IMR-90 (cell line): Measurements from ENCODE around the gene PSG1. TPM values are rescaled to one million over a fixed set of nuclear protein-coding genes. Genes with fewer than 3 reads are reported as not detected.
"Not testable (repeated sequence)": the region's sequence is repeated elsewhere in the genome, so short reads cannot be mapped to it uniquely, and the experiment has no call there.

ENCODE experiments used
- ATAC-seq: fragments of 200-7000 bp; cut with Tn5 transposase; 2 replicates; pipeline ENCODE4 v1.9.1; 2020; ENCODE audit warnings: low read depth, mild to moderate bottlenecking, moderate library complexity
- BruUV-seq: library from RNA; stranded (reverse); fragments of 400-500 nt; replicated peaks from 2 replicates; lab custom pipeline; 2021; lab: Mats Ljungman, UMichigan
- CTCF ChIA-PET: fragments of 300-600 bp; formaldehyde crosslinking; extraction: SDS; loops from one replicate; lab custom pipeline; 2021; ENCODE audit warnings: antibody characterized with exemption; lab: Yijun Ruan, JAX
- POLR2A ChIA-PET: fragments of 300-600 bp; sonication (Branson Sonifier 250); formaldehyde crosslinking; loops from one replicate; lab custom pipeline; 2022; ENCODE audit warnings: antibody characterized with exemption; ENCODE audit not compliant: unreplicated experiment; lab: Charles Lee
- DNase-seq: peaks from one replicate; pipeline ENCODE4 v3.0.0; 2013
- H2AFZ ChIP-seq: replicated peaks from 2 replicates; pipeline ENCODE3; 2013; ENCODE audit warnings: low read length, mild to moderate bottlenecking; ENCODE audit not compliant: poor library complexity
- H2AK5ac ChIP-seq: 2 replicates; pipeline ENCODE4 v1.6.1; 2013; ENCODE audit warnings: low read depth, low read length, inconsistent platforms
- H2AK9ac ChIP-seq: replicated peaks from 2 replicates; pipeline ENCODE3; 2013; ENCODE audit warnings: mild to moderate bottlenecking, low read depth, low read length, moderate library complexity; ENCODE audit not compliant: poor library complexity
- H2BK120ac ChIP-seq: 2 replicates; pipeline ENCODE4 v1.6.1; 2013; ENCODE audit warnings: low read depth, low read length, inconsistent platforms
- H2BK15ac ChIP-seq: 3 replicates; pipeline ENCODE4 v1.6.1; 2013; ENCODE audit warnings: low read depth, low read length, inconsistent platforms
- H2BK20ac ChIP-seq: 2 replicates; pipeline ENCODE4 v1.6.1; 2013; ENCODE audit warnings: low read depth, mild to moderate bottlenecking, inconsistent platforms, low read length, moderate library complexity
- H2BK5ac ChIP-seq: 2 replicates; pipeline ENCODE4 v1.6.1; 2013; ENCODE audit warnings: mild to moderate bottlenecking, low read depth, low read length, inconsistent platforms; ENCODE audit not compliant: poor library complexity, severe bottlenecking
- H3K14ac ChIP-seq: replicated peaks from 2 replicates; pipeline ENCODE4 v1.6.1; 2013; ENCODE audit warnings: low read depth, low read length, inconsistent platforms
- H3K18ac ChIP-seq: 2 replicates; pipeline ENCODE4 v1.6.1; 2013; ENCODE audit warnings: low read depth, low read length, control low read depth
- H3K23ac ChIP-seq: 2 replicates; pipeline ENCODE4 v1.6.1; 2013; ENCODE audit warnings: low read depth, low read length, inconsistent platforms
- H3K27ac ChIP-seq: 2 replicates; pipeline ENCODE4 v1.5.1; 2013; ENCODE audit warnings: mild to moderate bottlenecking, control low read depth, low read length; ENCODE audit not compliant: insufficient read depth
- H3K27me3 ChIP-seq: 2 replicates; pipeline ENCODE4 v1.6.1; 2013; ENCODE audit warnings: low read length; ENCODE audit not compliant: control insufficient read depth, insufficient read depth
- H3K36me3 ChIP-seq: 2 replicates; pipeline ENCODE4 v1.6.1; 2013; ENCODE audit warnings: low read length, mixed read lengths; ENCODE audit not compliant: control insufficient read depth, insufficient read depth
- H3K4ac ChIP-seq: 2 replicates; pipeline ENCODE4 v1.6.1; 2013; ENCODE audit warnings: low read depth, low read length, inconsistent platforms
- H3K4me1 ChIP-seq: 2 replicates; pipeline ENCODE4 v1.6.1; 2013; ENCODE audit warnings: low read length, mixed read lengths; ENCODE audit not compliant: control insufficient read depth, insufficient read depth
- H3K4me2 ChIP-seq: 2 replicates; pipeline ENCODE4 v1.6.1; 2013; ENCODE audit warnings: low read depth, mild to moderate bottlenecking, control low read depth, low read length, moderate library complexity
- H3K4me3 ChIP-seq: 2 replicates; pipeline ENCODE4 v1.5.1; 2013; ENCODE audit warnings: low read depth, mild to moderate bottlenecking, control low read depth, low read length, moderate library complexity; ENCODE audit not compliant: insufficient read depth
- H3K56ac ChIP-seq: 2 replicates; pipeline ENCODE4 v1.6.1; 2013; ENCODE audit warnings: low read length, inconsistent platforms; ENCODE audit not compliant: insufficient read depth; ENCODE audit errors: extremely low read depth
- H3K79me1 ChIP-seq, 2 experiments: 2 replicates each; pipeline ENCODE4 v1.6.1; 2013; ENCODE audit warnings: low read length in 2 of 2, inconsistent platforms in 1 of 2, low read depth in 1 of 2
- H3K9ac ChIP-seq: 2 replicates; pipeline ENCODE4 v1.6.1; 2013; ENCODE audit warnings: low read depth, low read length, control low read depth
- H3K9me1 ChIP-seq: 2 replicates; pipeline ENCODE4 v1.6.1; 2013; ENCODE audit warnings: low read length, inconsistent platforms; ENCODE audit not compliant: insufficient read depth
- H3K9me3 ChIP-seq: 2 replicates; pipeline ENCODE4 v1.6.1; 2013; ENCODE audit warnings: low read length; ENCODE audit not compliant: control insufficient read depth, insufficient read depth
- H4K20me1 ChIP-seq: 2 replicates; pipeline ENCODE4 v1.6.1; 2013; ENCODE audit warnings: low read length, inconsistent platforms; ENCODE audit not compliant: insufficient read depth
- H4K5ac ChIP-seq: 2 replicates; pipeline ENCODE4 v1.6.1; 2013; ENCODE audit warnings: mild to moderate bottlenecking, low read depth, low read length, control low read depth
- H4K8ac ChIP-seq, 2 experiments: 2 replicates each; pipeline ENCODE4 v1.6.1; 2013; ENCODE audit warnings: low read depth in 2 of 2, low read length in 2 of 2, control low read depth in 1 of 2, inconsistent platforms in 1 of 2
- H4K91ac ChIP-seq: 2 replicates; pipeline ENCODE4 v1.6.1; 2013; ENCODE audit warnings: low read depth, low read length, inconsistent platforms; ENCODE audit not compliant: insufficient read depth
- CTCF ChIP-seq: conservative IDR thresholded peaks from 2 replicates; pipeline ENCODE4 v1.5.1; 2012; ENCODE audit warnings: mild to moderate bottlenecking, low read depth, low read length, improper control_type of control experiment
- RAD21 ChIP-seq: IDR thresholded peaks from 2 replicates; pipeline ENCODE4 v1.6.1; 2012; ENCODE audit warnings: low read length, improper control_type of control experiment
- SMC3 ChIP-seq: fragments of 150-350 bp; IDR thresholded peaks from 2 replicates; pipeline ENCODE4 v1.6.1; 2016; ENCODE audit warnings: low read depth, mild to moderate bottlenecking, antibody characterized with exemption, low read length, moderate library complexity
- WGBS, 2 experiments: methylation state at CpG; one replicate each; pipeline versions ENCODE4 v1.1.5 to v1.1.7; 2013; ENCODE audit warnings: missing lambda C conversion rate in 2 of 2; ENCODE audit not compliant: insufficient read length in 1 of 2; ENCODE audit errors: extremely low coverage in 2 of 2; 5-methylcytosine and 5-hydroxymethylcytosine counted together
- dilution Hi-C: fragments of 300-500 bp; cut with HindIII; formaldehyde crosslinking; loops from one replicate; pipeline ENCODE4 v1.14.3; 2018; ENCODE audit warnings: low sequenced_read_pairs; ENCODE audit not compliant: unreplicated experiment
- in situ Hi-C: fragments of 300-500 bp; cut with MboI; formaldehyde crosslinking; loops from 3 replicates; pipeline ENCODE4 v1.14.3; 2019; ENCODE audit warnings: low sequenced_read_pairs, inconsistent platforms, mixed read lengths
- intact Hi-C: fragments of 100-400 bp; cut with micrococcal nuclease; formaldehyde crosslinking; loops from 2 replicates; pipeline ENCODE4 v1.10.0; 2022
- polyA plus RNA-seq, 3 experiments: library from polyadenylated mRNA; depleted of rRNA; stranded (reverse); fragments of >200 nt; gene quantifications; 2 replicates each; pipeline ENCODE4 v1.2.3, GENCODE V29; 2012; ENCODE audit warnings: low replicate concordance in 1 of 3
- total RNA-seq: library from RNA; depleted of rRNA; stranded (reverse); fragments of >200 nt; gene quantifications from 2 replicates; pipeline ENCODE4 v1.2.3, GENCODE V29; 2012

The PSG1 gene
- total and polyA plus RNA-seq, 2 of the 4 experiments (the other 2 are of a cell fraction) = 0.90 to 2.5 TPM

GRCh38 chr19:42856866-42857543 is 22.5 kb downstream of the PSG1 start:
- peak overlapping the region; percentile 95; the same call in 2 of the 3 replicates for H2BK15ac ChIP-seq
- H3K4me1 ChIP-seq = peaks cover 12% of the 10 kb centered on the region
- H3K56ac ChIP-seq, H3K4me3 ChIP-seq, POLR2A ChIA-PET, H3K36me3 ChIP-seq, H3K23ac ChIP-seq, intact Hi-C loops, in situ Hi-C loops, H3K9me3 ChIP-seq, H4K20me1 ChIP-seq, BruUV-seq, DNase-seq, H3K4me2 ChIP-seq, H2AK9ac ChIP-seq, H2AFZ ChIP-seq, H3K27ac ChIP-seq, dilution Hi-C loops, ATAC-seq, H3K27me3 ChIP-seq, CTCF ChIA-PET, H3K9ac ChIP-seq, H3K79me1 ChIP-seq: not testable (repeated sequence)
- peak overlapping the region; percentile 98 for H2BK20ac ChIP-seq
- peak overlapping the region; percentile 90 for H4K91ac ChIP-seq
- 90% methylated on average over 2 of the region's 19 CpGs; no CpG with 5 or more reads in 1 of the 2 experiments for WGBS, 2 experiments
- peak overlapping the region; percentile 67 for H2BK5ac ChIP-seq
- H3K9me1 ChIP-seq = peaks cover 19% of the 10 kb centered on the region
- peak overlapping the region; percentile 41; the same call in 1 of the 2 replicates for H3K14ac ChIP-seq
- TF ChIP-seq RAD21 (peak; percentile 28; the same call in 1 of the 2 replicates), CTCF (peak; percentile 28; the same call in 1 of the 2 replicates), SMC3 (0 out of 2 replicates have a peak, but pooled peaks have one; percentile 15)
- peak overlapping the region; percentile 97 for H2AK5ac ChIP-seq
- peak overlapping the region; percentile 93 for H2BK120ac ChIP-seq
- H3K4ac ChIP-seq = peak overlapping the region; percentile 97
- peak overlapping the region; percentile 86; the same call in 1 of the 2 replicates for H3K18ac ChIP-seq
- peak overlapping the region; percentile 96; the same call in 1 of the 2 replicates for H4K5ac ChIP-seq
- H4K8ac ChIP-seq = peak overlapping the region; percentile 69 to 72; a peak in 3 of 4 replicates
